Transverse colon (tissue), 4 donors: ENCODE results near the gene GNB2. TPM values are rescaled to one million over a fixed set of nuclear protein-coding genes. Genes with fewer than 3 reads are reported as not detected.

ENCODE experiments used
- DNase-seq: peaks from one replicate; pipeline ENCODE4 v3.0.0-alpha.2; 2019
- H3K27ac ChIP-seq, 4 donors: fragments of 200-600 bp; sonication (generic); 2 replicates each; pipeline ENCODE4 v1.5.1; 2016 to 2018; ENCODE audit warnings: inconsistent platforms in 4 of 4
- H3K27me3 ChIP-seq: fragments of 200-600 bp; sonication (generic); 2 replicates; pipeline ENCODE4 v1.5.1; 2017; ENCODE audit warnings: inconsistent platforms
- H3K36me3 ChIP-seq, 4 donors: fragments of 200-600 bp; sonication (generic); 2 replicates each; pipeline ENCODE4 v1.5.1; 2017 to 2019; ENCODE audit warnings: inconsistent platforms in 4 of 4
- H3K4me1 ChIP-seq, 4 donors: fragments of 200-600 bp; sonication (generic); 2 replicates each; pipeline ENCODE4 v1.5.1; 2017 to 2020; ENCODE audit warnings: inconsistent platforms in 4 of 4
- H3K4me3 ChIP-seq, 4 donors: fragments of 200-600 bp; sonication (generic); 1 replicate in 1 of 4; 2 replicates in 3 of 4; pipeline versions ENCODE4 v1.5.1 to v1.6.1; 2017 to 2019; ENCODE audit warnings: inconsistent platforms in 4 of 4
- H3K9me3 ChIP-seq, 2 donors: fragments of 200-600 bp; sonication (generic); 2 replicates each; pipeline ENCODE4 v1.5.1; 2017 to 2019; ENCODE audit warnings: inconsistent platforms in 2 of 2
- CTCF ChIP-seq, 5 experiments: fragments of 200-600 bp in 3 of 5; fragments of 450-650 bp in 2 of 5; sonication (generic) in 3 of 5; IDR thresholded peaks; 1 replicate in 2 of 5; 2 replicates in 3 of 5; pipeline ENCODE4 v1.5.1; 2016 to 2017; ENCODE audit warnings: antibody characterized with exemption in 5 of 5, inconsistent platforms in 3 of 5, mild to moderate bottlenecking in 2 of 5, moderate library complexity in 1 of 5
- EP300 ChIP-seq: sonication (generic); formaldehyde crosslinking; IDR thresholded peaks from one replicate; pipeline ENCODE4 v1.6.1; 2017; ENCODE audit warnings: antibody characterized with exemption, low read depth
- POLR2A ChIP-seq: fragments of 450-650 bp; IDR thresholded peaks from one replicate; pipeline ENCODE4 v1.6.1; 2016; ENCODE audit warnings: antibody characterized with exemption, mild to moderate bottlenecking, moderate library complexity
- POLR2AphosphoS5 ChIP-seq, 3 donors: sonication (generic); formaldehyde crosslinking; IDR thresholded peaks; one replicate each; pipeline ENCODE4 v1.6.1; 2016; ENCODE audit warnings: antibody characterized with exemption in 3 of 3
- WGBS, 2 donors: methylation state at CpG; one replicate each; pipeline ENCODE4 v1.1.5; 2018; ENCODE audit warnings: low coverage in 1 of 2; 5-methylcytosine and 5-hydroxymethylcytosine counted together
- in situ Hi-C, 4 donors: fragments of 200-750 bp; cut with MboI; loops; one replicate each; pipeline versions ENCODE4 v1.15.0 to v1.15.1; 2017; ENCODE audit warnings: low sequenced_read_pairs in 3 of 4, low pct_ligation_motif_present in 1 of 4, low pct_unique_long_range_greater_than_20kb in 1 of 4
- intact Hi-C: fragments of 100-400 bp; cut with DNase I; formaldehyde crosslinking; loops from one replicate; pipeline ENCODE4 v1.15.1; 2023; ENCODE audit warnings: low total_unique reads
- total RNA-seq, 4 donors: library from RNA; depleted of rRNA; stranded (reverse); fragments of >200 nt; gene quantifications; one replicate each; pipeline ENCODE4 v1.1.0, GENCODE V29; 2016

The GNB2 gene
- total RNA-seq, 4 donors from 2014 or later, result 192 to 301 (median 246) TPM

DNA sequence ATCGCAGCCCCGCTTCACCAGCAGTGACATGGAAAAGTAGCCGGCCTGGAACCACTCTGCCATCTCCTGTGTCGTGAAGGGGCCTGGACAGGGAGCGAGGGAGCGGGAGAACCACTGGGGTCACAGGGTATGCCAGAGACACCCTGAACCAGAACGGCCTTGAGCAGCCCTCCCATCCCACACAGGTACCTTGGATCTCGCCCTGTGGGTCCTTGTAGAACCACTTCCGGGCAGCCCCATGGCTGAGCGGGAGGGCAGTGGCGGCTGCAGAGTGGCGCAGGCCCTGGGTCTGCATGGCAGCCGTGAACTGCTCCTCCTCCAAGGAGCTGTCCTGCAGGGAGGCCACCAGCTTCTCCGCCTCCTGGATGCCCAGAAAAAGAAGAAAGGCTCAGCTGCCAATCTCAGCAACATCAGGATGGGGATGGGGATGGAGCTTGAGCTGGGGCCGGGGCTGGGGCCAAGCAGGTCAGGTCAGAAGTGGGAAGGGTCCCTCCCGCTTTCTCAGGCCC, 11.0 kb downstream of the GNB2 start:
- WGBS, 2 donors, result 92% methylated on average over 14 of the region's 16 CpGs; no CpG with 5 or more reads in 1 of the 2 donors
- DNase-seq, result no peak
- Histone ChIP-seq H3K27ac (no peak overlapping the region), H3K4me3 (no peak overlapping the region), H3K27me3 (no peaks in the 10 kb centered on the region), H3K36me3 (peaks cover 0 to 60% (median 20%) of the 10 kb centered on the region in 4 donors), H3K9me3 (no peaks in the 10 kb centered on the region), H3K4me1 (peaks cover 0 to 2% (median 0%) of the 10 kb centered on the region in 4 donors)
- in situ Hi-C loops, result loop anchor here in 3 of 4 donors (25.0 kb wide), 2 partner anchors 97 to 222 kb away; partner anchors contain the start of genes SPACDR (in 2 of the 3), FBXO24 (in 1 of the 3) and LRCH4 (in 1 of the 3)
- intact Hi-C loops, result no loop called here
- TF ChIP-seq EP300 (no peak), CTCF (IDR thresholded peaks at IDR 0.05) (no peak), POLR2A (no peak), POLR2AphosphoS5 (IDR thresholded peaks at IDR 0.05) (no peak)

- WGBS, 2 donors, result 91% methylated on average over 18 of the region's 18 CpGs; no CpG with 5 or more reads in 1 of the 2 donors
- intact Hi-C loops, result no loop called here
- in situ Hi-C loops, result loop anchor here in 3 of 4 donors (25.0 kb wide), 2 partner anchors 98 to 223 kb away; partner anchors contain the start of genes SPACDR (in 2 of the 3), FBXO24 (in 1 of the 3) and LRCH4 (in 1 of the 3)
- TF ChIP-seq POLR2A, result no peak
- TF ChIP-seq CTCF (IDR thresholded peaks at IDR 0.05), result no peak
- no peak for TF ChIP-seq EP300
- TF ChIP-seq POLR2AphosphoS5 (IDR thresholded peaks at IDR 0.05), result no peak
- peaks cover 0 to 60% (median 20%) of the 10 kb centered on the region in 4 donors for H3K36me3 ChIP-seq
- no peak for DNase-seq
- H3K9me3 ChIP-seq, result no peaks in the 10 kb centered on the region
- H3K4me1 ChIP-seq, result peaks cover 0 to 7% (median 2%) of the 10 kb centered on the region in 4 donors
- H3K27ac ChIP-seq, result no peak overlapping the region
- H3K27me3 ChIP-seq, result no peaks in the 10 kb centered on the region
- no peak overlapping the region for H3K4me3 ChIP-seq
These were observed 11.6 kb downstream of the GNB2 start for GRCh38 chr7:100685049-100685605.

DNA sequence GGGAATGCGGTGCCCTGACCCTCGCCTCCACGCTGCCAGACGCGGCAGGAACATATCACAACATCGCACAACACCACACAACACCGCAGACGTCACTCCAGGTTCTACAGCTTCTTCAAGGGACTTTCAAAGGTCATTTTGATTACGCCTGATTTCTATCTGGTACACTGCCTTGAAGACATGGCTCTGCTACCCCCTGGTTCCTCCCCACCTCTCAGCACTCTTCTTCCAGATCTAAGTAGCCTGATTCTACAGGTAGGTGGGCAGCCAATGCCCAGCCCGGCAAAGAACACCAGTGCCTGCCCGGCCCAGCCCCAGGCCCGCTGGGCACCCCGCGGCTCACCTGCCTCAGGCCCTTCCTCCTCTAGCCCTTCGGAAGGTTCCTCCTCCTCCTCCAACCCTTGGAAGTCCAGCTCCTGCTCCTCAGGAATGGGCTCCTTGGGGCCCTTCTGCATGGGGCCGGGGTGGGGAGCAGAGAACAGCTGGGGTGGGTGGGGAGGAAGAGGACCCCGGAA, 12.1 kb downstream of the GNB2 start:
- in situ Hi-C loops, result loop anchor here in 3 of 4 donors (25.0 kb wide), 2 partner anchors 98 to 223 kb away; partner anchors contain the start of genes SPACDR (in 2 of the 3), FBXO24 (in 1 of the 3) and LRCH4 (in 1 of the 3)
- 86 to 93% methylated on average over 6 to 17 of the region's 17 CpGs for WGBS, 2 donors
- intact Hi-C loops, result no loop called here

More for the DNA sequence above, 12.1 kb downstream of the GNB2 start:
- H3K27me3 ChIP-seq, result no peaks in the 10 kb centered on the region
- H3K36me3 ChIP-seq, result peaks cover 0 to 60% (median 20%) of the 10 kb centered on the region in 4 donors
- H3K4me3 ChIP-seq, result no peak overlapping the region
- H3K9me3 ChIP-seq, result no peaks in the 10 kb centered on the region
- TF ChIP-seq POLR2A, result no peak
- TF ChIP-seq CTCF (IDR thresholded peaks at IDR 0.05), result no peak
- no peak for TF ChIP-seq EP300
- TF ChIP-seq POLR2AphosphoS5 (IDR thresholded peaks at IDR 0.05), result no peak
- no peak for DNase-seq
- peaks cover 0 to 13% (median 3%) of the 10 kb centered on the region in 4 donors for H3K4me1 ChIP-seq
- no peak overlapping the region for H3K27ac ChIP-seq
